ENCODE data around the gene BMPR2.
"Not testable (repeated sequence)": the region's sequence is repeated elsewhere in the genome, so short reads cannot be mapped to it uniquely, and the experiment has no call there.

DNA sequence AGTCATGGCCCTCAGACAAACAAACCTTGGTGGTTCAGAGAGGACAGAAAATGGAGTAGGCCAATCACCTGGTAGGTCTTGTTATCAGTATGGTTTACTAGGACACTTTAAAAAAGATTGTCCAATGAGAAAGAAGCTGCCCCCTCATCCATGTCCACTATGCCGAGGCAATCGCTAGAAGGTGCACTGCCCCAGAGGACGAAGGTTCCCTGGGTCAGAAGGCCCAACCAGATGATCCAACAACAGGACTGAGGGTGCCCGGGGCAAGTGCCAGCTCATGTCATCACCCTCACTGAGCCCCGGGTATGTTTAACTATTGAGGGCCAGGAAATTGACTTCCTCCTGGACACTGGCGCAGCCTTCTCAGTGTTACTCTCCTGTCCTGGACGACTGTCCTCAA, 123.7 kb downstream of the BMPR2 start:
- TF ChIP-seq, protein P1, sequence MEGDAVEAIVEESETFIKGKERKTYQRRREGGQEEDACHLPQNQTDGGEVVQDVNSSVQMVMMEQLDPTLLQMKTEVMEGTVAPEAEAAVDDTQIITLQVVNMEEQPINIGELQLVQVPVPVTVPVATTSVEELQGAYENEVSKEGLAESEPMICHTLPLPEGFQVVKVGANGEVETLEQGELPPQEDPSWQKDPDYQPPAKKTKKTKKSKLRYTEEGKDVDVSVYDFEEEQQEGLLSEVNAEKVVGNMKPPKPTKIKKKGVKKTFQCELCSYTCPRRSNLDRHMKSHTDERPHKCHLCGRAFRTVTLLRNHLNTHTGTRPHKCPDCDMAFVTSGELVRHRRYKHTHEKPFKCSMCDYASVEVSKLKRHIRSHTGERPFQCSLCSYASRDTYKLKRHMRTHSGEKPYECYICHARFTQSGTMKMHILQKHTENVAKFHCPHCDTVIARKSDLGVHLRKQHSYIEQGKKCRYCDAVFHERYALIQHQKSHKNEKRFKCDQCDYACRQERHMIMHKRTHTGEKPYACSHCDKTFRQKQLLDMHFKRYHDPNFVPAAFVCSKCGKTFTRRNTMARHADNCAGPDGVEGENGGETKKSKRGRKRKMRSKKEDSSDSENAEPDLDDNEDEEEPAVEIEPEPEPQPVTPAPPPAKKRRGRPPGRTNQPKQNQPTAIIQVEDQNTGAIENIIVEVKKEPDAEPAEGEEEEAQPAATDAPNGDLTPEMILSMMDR (IDR thresholded peaks at IDR 0.05), result not testable (repeated sequence)
- TF ChIP-seq POLR2AphosphoS5 (IDR thresholded peaks at IDR 0.05; ENCODE audit: insufficient read depth in 1 of 2, low read depth in 1 of 2), result not testable (repeated sequence)

All from vagina (tissue), 2 donors.